OCI-LY1 (cell line): ENCODE data around the gene ATP12A.

Experiments
- H2AFZ ChIP-seq: fragments of 200-600 bp; sonication (generic), shearing (Covaris generic); 2 replicates; pipeline ENCODE4 v1.6.0; 2014; ENCODE audit warnings: antibody characterized with exemption, mild to moderate bottlenecking, low read length
- H3F3A ChIP-seq: fragments of 200-600 bp; sonication (generic), shearing (Covaris generic); 2 replicates; pipeline ENCODE4 v1.6.0; 2014; ENCODE audit warnings: mild to moderate bottlenecking, antibody characterized with exemption, low read length, moderate library complexity; ENCODE audit not compliant: insufficient read depth
- H3K27ac ChIP-seq: fragments of 200-600 bp; sonication (generic); 2 replicates; pipeline ENCODE4 v1.5.1; 2014; ENCODE audit warnings: low read length, mixed run types, mild to moderate bottlenecking, low read depth; ENCODE audit not compliant: poor library complexity, severe bottlenecking
- H3K27me3 ChIP-seq: fragments of 200-600 bp; sonication (generic); 2 replicates; pipeline ENCODE4 v1.6.0; 2014; ENCODE audit warnings: antibody characterized with exemption, mild to moderate bottlenecking, low read length, moderate library complexity; ENCODE audit not compliant: insufficient read depth
- H3K36me3 ChIP-seq: fragments of 200-600 bp; sonication (generic); 2 replicates; pipeline ENCODE4 v1.6.1; 2014; ENCODE audit warnings: mild to moderate bottlenecking, antibody characterized with exemption, low read length, moderate library complexity, mixed read lengths; ENCODE audit not compliant: insufficient read depth
- H3K4me1 ChIP-seq: fragments of 200-600 bp; sonication (generic); 2 replicates; pipeline ENCODE4 v1.5.1; 2014; ENCODE audit warnings: mild to moderate bottlenecking, low read length, moderate library complexity; ENCODE audit not compliant: insufficient read depth, severe bottlenecking
- H3K4me2 ChIP-seq: fragments of 200-600 bp; sonication (generic), shearing (Covaris generic); 2 replicates; pipeline ENCODE4 v1.6.1; 2014; ENCODE audit warnings: low read length
- H3K4me3 ChIP-seq: fragments of 200-600 bp; sonication (generic); 2 replicates; pipeline ENCODE4 v1.5.1; 2014; ENCODE audit warnings: low read length, low read depth, mild to moderate bottlenecking, mixed read lengths; ENCODE audit not compliant: poor library complexity, severe bottlenecking
- H3K79me2 ChIP-seq: fragments of 200-600 bp; shearing (Covaris generic); 2 replicates; pipeline ENCODE4 v1.6.1; 2016; ENCODE audit warnings: mixed run types, low read length, mixed read lengths; ENCODE audit not compliant: insufficient read depth
- H3K9ac ChIP-seq: fragments of 200-600 bp; sonication (generic), shearing (Covaris generic); 2 replicates; pipeline ENCODE4 v1.6.1; 2014; ENCODE audit warnings: mild to moderate bottlenecking, low read length, mixed read lengths
- H3K9me2 ChIP-seq: fragments of 200-600 bp; sonication (generic), shearing (Covaris generic); 2 replicates; pipeline ENCODE4 v1.6.1; 2014; ENCODE audit warnings: low read depth, mild to moderate bottlenecking, low read length, mixed read lengths
- H3K9me3 ChIP-seq: fragments of 200-600 bp; shearing (Covaris generic); 2 replicates; pipeline ENCODE4 v1.6.1; 2014; ENCODE audit warnings: low read length, mixed read lengths
- H4K20me1 ChIP-seq: fragments of 200-600 bp; sonication (generic), shearing (Covaris generic); 2 replicates; pipeline ENCODE4 v1.6.0; 2016; ENCODE audit warnings: mild to moderate bottlenecking, low read length; ENCODE audit not compliant: insufficient read depth
- CTCF ChIP-seq: fragments of 200-600 bp; sonication (generic), shearing (Covaris generic); IDR thresholded peaks from 2 replicates; pipeline ENCODE4 v1.5.1; 2017; ENCODE audit warnings: mild to moderate bottlenecking, antibody characterized with exemption, low read length, moderate library complexity, mixed read lengths
- EZH2 ChIP-seq: fragments of 200-600 bp; sonication (generic), shearing (Covaris generic); IDR thresholded peaks from 2 replicates; pipeline ENCODE4 v1.8.0; 2017; ENCODE audit warnings: borderline replicate concordance, mixed run types, mild to moderate bottlenecking, antibody characterized with exemption, low read length, moderate library complexity, mixed read lengths

The ATP12A gene

GRCh38 chr13:24678151-24678550, 2.1 kb upstream of the ATP12A start:
- Histone ChIP-seq H3K4me3 (no peak overlapping the region), H3K27me3 (peaks cover 10% of the 10 kb centered on the region; the same call in 1 of the 2 replicates), H3K27ac (no peak overlapping the region), H3F3A (no peaks in the 10 kb centered on the region), H4K20me1 (no peaks in the 10 kb centered on the region), H3K4me2 (no peak overlapping the region), H3K9me3 (no peaks in the 10 kb centered on the region), H3K4me1 (no peaks in the 10 kb centered on the region), H3K79me2 (no peaks in the 10 kb centered on the region), H3K36me3 (no peaks in the 10 kb centered on the region), H3K9ac (no peak overlapping the region), H3K9me2 (no peaks in the 10 kb centered on the region), H2AFZ (no peak overlapping the region)
- TF ChIP-seq EZH2: no peak
- no peak for TF ChIP-seq CTCF

DNA sequence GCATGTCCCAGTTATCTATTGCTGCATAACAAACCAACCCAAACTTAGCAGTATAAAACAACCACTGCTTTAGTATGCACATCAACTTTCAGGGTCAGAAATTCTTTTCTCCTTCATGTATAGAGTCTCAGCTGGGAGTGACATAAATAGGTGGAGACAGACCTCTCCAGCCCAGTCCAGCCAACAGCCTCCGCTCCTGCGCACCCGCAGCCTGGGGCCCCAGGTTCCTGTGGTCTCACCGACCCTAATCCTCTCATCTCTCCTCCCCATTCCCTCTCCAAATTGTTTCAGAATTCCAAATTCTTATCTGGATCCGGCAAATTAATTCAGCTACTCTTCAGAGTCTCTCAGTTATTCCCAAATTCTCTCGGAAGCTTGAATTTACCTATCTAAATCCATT, 522 bp upstream of the ATP12A start:
- H3K9me2 ChIP-seq: no peaks in the 10 kb centered on the region
- peaks cover 10% of the 10 kb centered on the region; the same call in 1 of the 2 replicates for H3K27me3 ChIP-seq
- H3F3A ChIP-seq: no peaks in the 10 kb centered on the region
- no peak overlapping the region for H2AFZ ChIP-seq
- peaks cover 3% of the 10 kb centered on the region for H3K4me1 ChIP-seq
- no peak for TF ChIP-seq EZH2
- no peak for TF ChIP-seq CTCF
- no peaks in the 10 kb centered on the region for H3K79me2 ChIP-seq
- H3K27ac ChIP-seq: no peak overlapping the region
- no peaks in the 10 kb centered on the region for H3K9me3 ChIP-seq
- H3K36me3 ChIP-seq: no peaks in the 10 kb centered on the region
- no peaks in the 10 kb centered on the region for H4K20me1 ChIP-seq
- H3K4me3 ChIP-seq: peak overlapping the region; percentile 49
- H3K4me2 ChIP-seq: peak overlapping the region; percentile 64; the same call in 1 of the 2 replicates
- H3K9ac ChIP-seq: no peak overlapping the region

GRCh38 chr13:24680921-24681604, 855 bp downstream of the ATP12A start:
- no peak for TF ChIP-seq EZH2
- TF ChIP-seq CTCF: no peak
- H2AFZ ChIP-seq: no peak overlapping the region
- no peak overlapping the region for H3K27ac ChIP-seq
- H3K4me2 ChIP-seq: peak overlapping the region; percentile 64; the same call in 1 of the 2 replicates
- peaks cover 6% of the 10 kb centered on the region; the same call in 1 of the 2 replicates for H3K27me3 ChIP-seq
- H3K79me2 ChIP-seq: no peaks in the 10 kb centered on the region
- no peaks in the 10 kb centered on the region for H3K9me2 ChIP-seq
- no peaks in the 10 kb centered on the region for H4K20me1 ChIP-seq
- H3F3A ChIP-seq: no peaks in the 10 kb centered on the region
- peaks cover 3% of the 10 kb centered on the region for H3K4me1 ChIP-seq
- H3K9ac ChIP-seq: no peak overlapping the region
- H3K4me3 ChIP-seq: no peak overlapping the region
- no peaks in the 10 kb centered on the region for H3K36me3 ChIP-seq
- no peaks in the 10 kb centered on the region for H3K9me3 ChIP-seq
